ENCODE data around the gene SUSD3. TPM values are rescaled to one million over a fixed set of nuclear protein-coding genes. Genes with fewer than 3 reads are reported as not detected.

The SUSD3 gene
- total RNA-seq, 1 experiment from 2014 or later: not detected

Other genes with a start within 250 kb of the SUSD3 start
- gene ZNF484, start 180.7 kb upstream of the SUSD3 start, total RNA-seq (2014; rRNA removed; shearing (Covaris generic)): 8.8 and 9.3 TPM in 2 replicates
- 0.10 and 0.12 TPM in 2 replicates for gene FGD3, start 111.2 kb upstream of the SUSD3 start, total RNA-seq (2014; rRNA removed; shearing (Covaris generic))
- 51.7 and 74.8 TPM in 2 replicates for gene CARD19, start 37.5 kb downstream of the SUSD3 start, total RNA-seq (2014; rRNA removed; shearing (Covaris generic))
- 64.2 and 68.2 TPM in 2 replicates for gene NINJ1, start 75.5 kb downstream of the SUSD3 start, total RNA-seq (2014; rRNA removed; shearing (Covaris generic))
- gene WNK2, start 125.4 kb downstream of the SUSD3 start, total RNA-seq (2014; rRNA removed; shearing (Covaris generic)): not detected in 2 replicates

Data from A172 (cell line).